GM15510 (cell line): Measurements from ENCODE around the gene ROBO4.

ENCODE experiments used
- POLR2A ChIP-seq: IDR thresholded peaks from 3 replicates; pipeline ENCODE4 v1.6.1; 2011; ENCODE audit warnings: borderline replicate concordance; ENCODE audit not compliant: insufficient read length; ENCODE audit errors: extremely low read depth

The ROBO4 gene

GRCh38 chr11:124897674-124898262 is at the start of gene ROBO4:
ROBO4 (minus strand) TSS chr11:124897865; CDS start chr11:124897795, 70 bp downstream.
- TF ChIP-seq POLR2A: no peak

GRCh38 chr11:124946735-124947141 is 49.1 kb upstream of the ROBO4 start:
- no peak for TF ChIP-seq POLR2A

GRCh38 chr11:124945826-124946225 is 48.2 kb upstream of the ROBO4 start:
- TF ChIP-seq POLR2A: no peak

GRCh38 chr11:124944565-124944964 is 46.9 kb upstream of the ROBO4 start:
- TF ChIP-seq POLR2A: no peak

- TF ChIP-seq POLR2A: no peak
These were observed 46.1 kb upstream of the ROBO4 start for GRCh38 chr11:124943741-124944140.

- TF ChIP-seq POLR2A: no peak
These were observed 45.6 kb upstream of the ROBO4 start for GRCh38 chr11:124943254-124943616.

GRCh38 chr11:124942466-124943253 is 45.0 kb upstream of the ROBO4 start:
- TF ChIP-seq POLR2A: no peak

- TF ChIP-seq POLR2A: no peak
These were observed 44.0 kb upstream of the ROBO4 start for GRCh38 chr11:124941703-124942102.

GRCh38 chr11:124938970-124939369 is 41.3 kb upstream of the ROBO4 start:
- no peak for TF ChIP-seq POLR2A

GRCh38 chr11:124938206-124938765 is 40.6 kb upstream of the ROBO4 start:
- TF ChIP-seq POLR2A: no peak

GRCh38 chr11:124937336-124937935 is 39.8 kb upstream of the ROBO4 start:
- TF ChIP-seq POLR2A: no peak

GRCh38 chr11:124935548-124936514 is 38.2 kb upstream of the ROBO4 start, which contains the start of gene HEPACAM:
HEPACAM (minus strand) TSS chr11:124936047; CDS start chr11:124936006, 41 bp downstream.
- TF ChIP-seq POLR2A: no peak

- no peak for TF ChIP-seq POLR2A
These were observed 37.3 kb upstream of the ROBO4 start for GRCh38 chr11:124934862-124935547.

- TF ChIP-seq POLR2A: no peak
These were observed 33.1 kb upstream of the ROBO4 start for GRCh38 chr11:124930799-124931198.
